GM20431 (cell line): ENCODE data around the gene GXYLT2.
"Not testable (repeated sequence)": the region's sequence is repeated elsewhere in the genome, so short reads cannot be mapped to it uniquely, and the experiment has no call there.

ENCODE experiments used
- in situ Hi-C: fragments of 300-500 bp; cut with MseI, MboI; formaldehyde crosslinking; loops from one replicate; pipeline ENCODE4 v1.15.0; 2020; ENCODE audit warnings: low sequenced_read_pairs; ENCODE audit not compliant: unreplicated experiment

The GXYLT2 gene

GRCh38 chr3:72999951-73000350 lies 112.1 kb downstream of the GXYLT2 start:
- in situ Hi-C loops = no loop called here

- in situ Hi-C loops = not testable (repeated sequence)
Observed at GRCh38 chr3:73003050-73003449, 115.2 kb downstream of the GXYLT2 start.

GRCh38 chr3:73004316-73004715 lies 116.5 kb downstream of the GXYLT2 start:
- in situ Hi-C loops = no loop called here

- in situ Hi-C loops = no loop called here
Observed at GRCh38 chr3:73007992-73008712, 120.3 kb downstream of the GXYLT2 start.

- in situ Hi-C loops = no loop called here
Observed at GRCh38 chr3:73009008-73009407, 121.2 kb downstream of the GXYLT2 start.

GRCh38 chr3:73009750-73010149 lies 121.9 kb downstream of the GXYLT2 start:
- in situ Hi-C loops = no loop called here

- in situ Hi-C loops = no loop called here
Observed at GRCh38 chr3:73010158-73010557, 122.3 kb downstream of the GXYLT2 start.

- in situ Hi-C loops = no loop called here
Observed at GRCh38 chr3:73018298-73018697, 130.5 kb downstream of the GXYLT2 start.

- in situ Hi-C loops = no loop called here
Observed at GRCh38 chr3:73018790-73019441, 131.1 kb downstream of the GXYLT2 start.

- in situ Hi-C loops = no loop called here
Observed at GRCh38 chr3:73021301-73021835, 133.5 kb downstream of the GXYLT2 start.

GRCh38 chr3:73024836-73025235 lies 137.0 kb downstream of the GXYLT2 start:
- in situ Hi-C loops = no loop called here

- in situ Hi-C loops = no loop called here
Observed at GRCh38 chr3:73026111-73026759, 138.4 kb downstream of the GXYLT2 start.
